ENCODE data around the gene IL36G.

The IL36G gene

GRCh38 chr2:112973156-112973555 lies 4.7 kb upstream of the IL36G start:
- DNase-seq: no peak

- DNase-seq: no peak
Observed at GRCh38 chr2:112979731-112980130, 1.9 kb downstream of the IL36G start.

GRCh38 chr2:112980537-112980936 lies 2.7 kb downstream of the IL36G start:
- no peak for DNase-seq

- no peak for DNase-seq
Observed at GRCh38 chr2:112985090-112985489, 7.3 kb downstream of the IL36G start.

DNA sequence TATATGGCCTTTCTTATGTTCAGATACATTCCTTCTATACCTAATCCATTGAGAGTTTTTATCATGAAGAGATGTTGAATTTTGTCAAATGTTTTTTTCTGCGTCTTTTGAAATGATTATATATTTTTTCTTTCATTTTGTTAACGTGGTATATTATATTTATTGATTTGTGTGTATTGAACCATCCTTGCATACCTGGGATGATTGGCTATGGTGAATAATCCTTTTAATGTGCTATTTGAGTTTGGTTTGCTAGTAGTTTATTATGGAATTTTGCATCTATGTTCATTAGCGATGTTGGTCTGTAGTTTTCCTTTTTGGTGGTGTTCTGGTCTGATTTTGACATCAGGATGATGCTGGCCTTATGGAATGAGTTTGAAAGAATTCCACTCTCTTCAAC lies 11.8 kb downstream of the IL36G start:
- DNase-seq: no peak

- DNase-seq: no peak
Observed at GRCh38 chr2:112993831-112994230, 16.0 kb downstream of the IL36G start.

- no peak for DNase-seq
Observed at GRCh38 chr2:112994648-112995047, 16.8 kb downstream of the IL36G start.

DNA sequence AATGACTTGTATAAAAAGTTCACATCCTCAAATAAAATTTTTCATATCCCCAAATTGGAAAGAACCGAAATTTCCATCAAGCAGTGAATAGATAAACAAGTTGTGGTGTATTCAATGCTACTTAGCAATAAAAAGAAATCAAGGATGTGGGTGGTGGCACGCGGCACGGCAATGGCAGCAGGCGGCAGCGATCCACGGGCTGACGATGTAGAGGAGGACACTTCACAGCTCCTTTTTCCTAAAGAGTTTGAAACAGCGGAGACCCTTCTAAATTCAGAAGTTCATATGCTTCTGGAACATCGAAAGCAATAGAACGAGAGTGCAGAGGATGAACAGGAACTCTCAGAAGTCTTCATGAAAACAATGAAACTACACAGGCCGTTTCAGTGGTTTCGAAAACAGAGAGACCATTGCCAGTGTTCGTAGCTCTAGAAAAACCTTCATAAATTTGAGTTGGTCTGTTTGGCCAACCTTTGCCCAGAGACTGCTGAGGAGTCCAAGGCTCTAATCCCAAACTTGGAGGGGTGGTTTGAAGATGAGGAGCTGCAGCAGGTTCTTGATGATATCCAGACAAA lies 17.6 kb downstream of the IL36G start:
- DNase-seq: no peak

DNA sequence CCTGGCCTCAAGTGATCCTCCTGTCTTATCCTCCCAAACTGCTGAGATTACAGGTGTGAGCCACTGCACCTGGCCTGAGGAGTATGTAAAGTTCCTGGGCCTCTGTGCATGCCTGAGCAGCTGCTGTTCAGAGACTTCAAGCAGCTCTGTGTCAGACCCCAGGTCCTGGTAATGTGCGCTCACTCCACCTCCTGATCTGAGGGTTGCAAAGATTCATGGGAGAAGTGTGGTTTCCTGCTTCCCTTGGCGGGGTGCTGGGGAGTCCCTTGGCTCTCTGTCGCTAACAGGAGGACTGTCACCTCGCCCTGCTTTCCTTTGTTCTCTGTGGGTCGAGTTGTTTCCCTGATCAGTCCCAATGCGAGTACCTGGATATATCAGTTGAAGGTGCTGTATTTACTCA lies 18.8 kb downstream of the IL36G start:
- DNase-seq: no peak

GRCh38 chr2:112997151-112997550 lies 19.3 kb downstream of the IL36G start:
- DNase-seq: no peak

- DNase-seq: no peak
Observed at GRCh38 chr2:113000436-113000835, 22.6 kb downstream of the IL36G start.

GRCh38 chr2:113002677-113003076 lies 24.9 kb downstream of the IL36G start:
- no peak for DNase-seq

- no peak for DNase-seq
Observed at GRCh38 chr2:113005030-113005509, 27.3 kb downstream of the IL36G start, which contains the start of gene IL36A. IL36A (plus strand) TSS chr2:113005459; CDS start chr2:113005872, 413 bp downstream.

DNA sequence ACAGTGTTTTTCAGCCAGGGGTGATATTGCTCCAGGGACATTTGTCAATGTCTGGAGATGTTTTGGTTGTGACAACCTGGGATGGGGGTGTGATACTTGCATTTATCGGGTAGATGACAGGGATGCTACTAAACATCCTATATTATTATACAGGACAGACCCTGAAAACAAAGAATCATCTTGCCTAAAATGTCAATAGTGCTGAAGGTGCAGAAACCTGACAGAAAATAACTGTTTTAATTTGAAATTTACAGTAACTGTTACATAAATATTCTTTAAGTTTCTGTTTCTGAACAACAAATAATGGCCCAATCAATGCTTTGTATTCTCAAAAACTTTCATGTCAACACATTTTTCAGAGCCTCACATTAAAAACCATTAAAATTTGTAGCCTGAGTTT lies 29.4 kb downstream of the IL36G start:
- no peak for DNase-seq

DNA sequence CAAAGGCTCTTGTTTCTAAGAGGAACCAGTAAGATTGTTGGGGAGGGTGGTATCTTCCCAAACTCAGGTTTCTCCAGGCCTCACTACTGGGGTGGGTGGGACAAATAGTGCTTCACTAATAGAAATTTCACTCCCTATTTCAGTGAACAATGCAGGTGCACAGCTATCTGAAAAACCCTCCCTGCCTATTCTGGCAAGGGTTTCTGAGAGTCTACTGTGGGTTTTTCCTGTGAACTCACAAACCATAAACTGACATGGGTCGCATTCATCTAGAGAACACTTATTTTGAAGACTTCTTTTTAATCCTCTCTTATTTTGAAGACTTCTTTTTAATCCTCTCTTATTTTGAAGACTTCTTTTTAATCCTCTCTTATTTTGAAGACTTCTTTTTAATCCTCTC lies 31.8 kb downstream of the IL36G start:
- DNase-seq: no peak

- DNase-seq: no peak
Observed at GRCh38 chr2:113010088-113010487, 32.3 kb downstream of the IL36G start.

DNA sequence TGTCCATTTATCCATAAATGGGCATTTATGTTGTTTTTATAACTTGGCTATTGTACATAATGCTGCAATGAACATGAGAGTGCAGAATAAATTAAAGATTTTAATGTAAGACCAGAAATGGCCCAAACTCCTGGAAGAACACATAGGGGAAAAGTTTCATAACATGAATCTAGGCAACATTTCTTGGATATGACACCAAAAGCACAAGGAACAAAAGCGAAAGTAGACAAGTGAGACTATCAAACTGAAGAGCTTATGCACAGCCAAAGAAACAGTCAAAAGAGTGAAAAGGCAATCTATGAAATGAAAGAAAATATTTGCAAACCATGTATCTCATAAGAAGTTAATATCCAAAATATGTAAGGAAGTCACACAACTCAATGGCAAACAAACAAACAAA lies 33.3 kb downstream of the IL36G start:
- DNase-seq: no peak

DNA sequence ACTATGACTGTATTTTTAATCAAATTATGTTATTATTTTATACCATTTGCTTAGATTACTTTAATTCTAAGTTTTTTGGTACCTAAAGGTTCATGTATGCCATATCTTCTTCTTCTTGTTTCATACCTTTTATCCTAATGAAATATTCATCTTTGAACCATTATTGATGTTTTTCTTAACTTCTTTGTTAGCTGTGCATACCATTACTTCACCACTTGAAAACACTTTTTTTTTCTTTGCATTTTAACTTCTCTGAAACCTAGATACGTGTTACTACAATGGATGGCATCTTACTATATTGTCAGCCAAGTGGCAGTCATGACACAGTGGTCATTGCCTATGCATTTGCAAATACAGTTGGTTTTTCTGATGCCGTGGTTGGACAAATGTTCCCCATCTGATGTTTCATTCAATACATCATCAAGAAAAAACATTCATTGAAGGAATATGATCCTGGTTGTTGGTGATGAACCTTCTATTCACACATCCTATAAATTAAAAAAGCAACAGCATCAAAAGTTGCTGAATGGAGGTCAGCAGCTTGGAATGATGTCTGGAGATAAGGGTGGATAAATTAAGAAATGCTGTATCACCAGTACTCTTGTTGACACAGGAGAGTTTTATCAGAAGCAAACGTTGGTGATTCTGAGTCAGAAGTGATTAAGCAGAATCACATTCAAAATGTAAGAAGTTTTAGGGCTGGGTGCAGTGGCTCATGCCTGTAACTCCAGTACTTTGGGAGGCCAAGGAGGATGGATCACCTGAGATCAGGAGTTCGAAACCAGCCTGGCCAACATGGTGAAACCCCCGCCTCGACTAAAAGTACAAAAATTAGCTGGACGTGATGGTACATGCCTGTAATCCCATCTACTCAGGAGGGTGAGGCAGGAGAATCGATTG lies 34.9 kb downstream of the IL36G start:
- DNase-seq: no peak

GRCh38 chr2:113013336-113013661 lies 35.5 kb downstream of the IL36G start:
- no peak for DNase-seq

DNA sequence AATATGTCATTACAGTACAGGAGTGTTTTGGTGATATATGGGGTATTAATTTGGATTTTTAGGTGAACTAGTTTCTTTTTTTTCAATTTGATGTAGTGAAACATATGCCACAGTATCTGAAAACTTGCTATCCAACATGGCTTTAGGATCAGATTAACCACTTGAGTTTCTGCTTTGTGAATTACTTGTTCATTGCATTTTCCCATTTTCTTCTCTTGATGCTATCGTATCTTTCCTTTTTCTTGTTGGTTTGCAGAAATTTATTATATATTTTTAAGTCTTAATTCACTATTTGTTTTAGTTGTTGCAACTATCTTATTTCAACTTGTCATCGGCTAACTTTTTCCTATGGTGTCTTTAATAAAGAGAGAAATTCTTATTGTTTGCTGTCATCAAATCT lies 36.3 kb downstream of the IL36G start:
- DNase-seq: no peak

GRCh38 chr2:113015042-113015441 lies 37.2 kb downstream of the IL36G start:
- no peak for DNase-seq

DNA sequence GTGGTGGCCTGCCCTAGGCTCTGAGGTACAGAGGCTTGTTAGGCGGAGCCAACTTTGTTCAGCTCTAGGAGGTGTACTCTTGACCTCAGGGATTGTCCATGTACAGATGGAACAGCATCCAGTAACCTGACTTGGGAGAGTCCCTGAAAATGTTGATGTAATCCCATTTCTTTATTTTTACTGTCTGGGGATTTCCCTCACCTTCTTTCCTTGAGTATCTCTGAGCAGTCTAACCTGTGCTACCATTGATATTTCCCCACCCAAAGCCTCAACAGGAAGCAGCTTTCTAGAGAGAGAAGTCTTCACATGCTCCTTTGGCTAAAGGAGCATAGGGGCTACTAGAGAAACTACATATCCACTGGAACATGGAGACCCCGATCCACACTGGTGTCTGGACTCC lies 37.8 kb downstream of the IL36G start:
- no peak for DNase-seq

GRCh38 chr2:113018509-113018908 lies 40.7 kb downstream of the IL36G start:
- no peak for DNase-seq

DNA sequence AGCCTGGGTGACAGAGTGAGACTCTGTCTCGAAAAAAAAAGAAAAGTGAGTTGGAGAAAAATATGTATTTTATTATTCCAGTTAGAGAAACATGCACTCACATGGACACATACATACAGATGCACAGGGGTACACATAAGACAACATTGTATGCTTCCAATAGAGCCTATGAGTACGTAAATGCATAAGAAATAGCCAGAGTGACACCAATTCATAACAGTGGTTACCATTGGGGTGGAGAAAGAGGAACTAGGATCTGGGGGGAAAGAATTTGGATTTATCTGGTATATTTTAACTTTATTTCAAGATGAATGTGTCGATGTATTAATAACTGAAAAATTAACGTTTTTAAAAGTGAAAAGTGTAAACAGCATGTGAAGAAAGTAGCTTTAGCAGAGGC lies 43.5 kb downstream of the IL36G start:
- no peak for DNase-seq

DNA sequence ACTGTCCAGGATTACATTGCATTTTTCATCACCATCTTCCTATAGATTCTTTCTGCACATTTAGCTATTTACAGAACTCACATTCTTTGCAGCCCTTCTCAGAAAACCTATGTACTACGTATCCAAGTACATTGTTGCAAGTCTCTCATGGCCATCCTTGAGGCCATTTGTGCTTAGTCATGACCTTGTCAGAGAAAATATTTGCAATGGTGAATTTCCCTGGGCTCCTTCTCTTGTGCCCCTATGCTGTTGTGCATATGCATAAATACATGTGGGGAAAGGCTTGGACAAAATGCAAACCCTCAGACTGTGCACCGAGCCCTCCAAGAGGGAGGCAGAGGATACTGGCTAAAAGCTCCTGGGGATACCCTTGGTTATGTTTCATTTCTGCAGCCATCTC lies 47.0 kb downstream of the IL36G start:
- DNase-seq: no peak
